Embryonic facial prominence (tissue), 1 donor: Measurements from ENCODE around the gene MORF4L1.
"Not testable (repeated sequence)": the region's sequence is repeated elsewhere in the genome, so short reads cannot be mapped to it uniquely, and the experiment has no call there.

Experiments
- DNase-seq: peaks from one replicate; pipeline ENCODE4 v3.0.0-alpha.2; 2016; ENCODE audit errors: extremely low spot score

MORF4L1 gene

GRCh38 chr15:78900819-78901533 is 28.3 kb downstream of the MORF4L1 start:
- not testable (repeated sequence) for DNase-seq

- not testable (repeated sequence) for DNase-seq
These were observed 29.8 kb downstream of the MORF4L1 start for GRCh38 chr15:78902281-78903032.

DNA sequence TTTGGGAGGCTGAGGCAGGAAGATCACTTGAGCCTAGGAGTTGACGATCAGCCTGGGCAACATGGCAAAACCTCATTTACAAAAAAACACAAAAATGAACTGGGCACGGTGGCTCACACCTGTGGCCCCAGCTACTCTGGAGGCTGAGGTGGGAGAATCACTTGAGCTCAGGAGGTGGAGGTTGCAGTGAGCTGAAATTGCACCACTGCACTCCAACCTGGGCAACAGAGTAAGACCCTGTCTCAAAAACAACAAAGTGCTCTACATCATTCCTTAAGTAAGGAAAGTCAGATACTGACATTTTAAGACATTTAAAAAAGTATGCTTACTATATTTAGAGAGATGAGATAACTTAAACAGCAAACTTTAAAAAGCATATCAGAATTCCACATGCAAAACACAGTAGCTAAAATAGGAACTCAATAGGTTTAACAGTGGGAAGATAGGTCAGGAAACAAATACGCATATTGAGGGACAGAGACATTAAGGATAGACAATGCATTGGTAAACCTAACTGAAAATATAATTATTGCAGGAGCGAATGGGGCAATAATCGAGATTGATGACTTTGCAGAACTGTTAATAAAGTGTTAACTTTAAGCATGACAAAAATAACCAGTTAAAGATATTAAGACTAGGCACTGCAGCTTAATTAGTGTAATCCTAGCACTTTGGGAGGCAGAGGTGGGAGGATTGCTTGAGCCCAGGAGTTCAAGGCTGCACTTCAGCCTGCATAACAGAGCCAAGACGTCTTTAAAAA is 32.1 kb downstream of the MORF4L1 start:
- no peak for DNase-seq

DNA sequence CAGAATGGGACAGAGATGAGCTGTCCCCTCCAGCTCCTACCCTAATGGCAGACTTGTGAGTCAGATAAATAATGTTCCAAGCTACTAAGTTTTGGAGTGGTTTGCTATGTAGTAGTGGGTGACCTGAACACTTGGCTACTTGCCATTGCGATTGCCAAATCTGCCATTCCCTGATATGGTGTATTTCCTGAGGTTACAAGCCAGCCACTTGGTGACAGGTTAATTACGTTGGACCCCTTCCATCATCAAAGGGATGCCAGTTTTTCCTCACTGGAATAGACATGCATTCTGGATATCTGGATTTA is 33.6 kb downstream of the MORF4L1 start:
- no peak for DNase-seq

DNA sequence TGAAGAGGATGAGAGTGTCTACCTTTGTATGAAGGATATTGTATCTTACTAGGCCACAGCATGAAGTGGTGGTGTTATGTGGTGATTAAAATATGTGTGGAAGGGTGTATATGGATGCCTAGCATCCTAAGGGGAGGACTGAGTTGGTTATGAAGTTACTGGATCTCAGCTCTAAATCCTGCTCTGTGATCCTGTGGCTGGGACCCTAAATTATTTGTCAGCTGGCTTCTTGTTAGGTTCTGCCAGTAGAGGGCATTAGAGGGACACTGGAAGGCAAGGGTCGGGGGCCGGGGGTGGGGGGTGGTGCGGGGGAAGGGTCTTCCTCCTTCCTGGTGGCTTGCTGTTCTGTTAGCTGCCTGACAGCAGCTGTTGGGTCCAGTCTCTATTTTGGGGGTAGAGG is 34.9 kb downstream of the MORF4L1 start:
- no peak for DNase-seq

DNA sequence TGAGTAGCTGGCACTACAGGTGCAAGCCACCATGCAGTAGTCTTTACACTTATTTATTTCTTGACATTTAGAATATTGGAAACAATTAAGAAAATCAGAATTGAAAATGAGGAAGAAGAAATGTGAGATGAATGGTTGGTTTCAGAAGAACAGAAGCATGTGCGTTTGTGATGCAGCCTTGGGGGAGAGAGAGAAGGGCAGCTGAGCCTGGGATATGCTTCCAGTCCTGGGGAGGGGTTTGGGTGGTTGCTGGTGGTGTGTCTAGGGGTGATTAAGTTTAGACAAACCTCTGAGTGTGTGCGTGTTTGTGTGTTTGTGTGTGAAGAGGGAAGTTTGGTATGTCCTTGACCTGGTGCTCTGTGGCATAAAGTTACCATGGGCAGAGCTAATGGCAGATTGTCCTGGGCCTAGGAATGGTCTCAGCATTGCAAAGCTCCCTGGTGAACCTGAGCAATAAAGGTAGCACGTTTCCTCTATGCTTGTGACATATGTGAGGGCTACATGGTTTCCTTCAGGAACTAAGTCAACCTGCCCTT is 36.5 kb downstream of the MORF4L1 start:
- no peak for DNase-seq

GRCh38 chr15:78909791-78910228 is 37.1 kb downstream of the MORF4L1 start:
- no peak for DNase-seq

DNA sequence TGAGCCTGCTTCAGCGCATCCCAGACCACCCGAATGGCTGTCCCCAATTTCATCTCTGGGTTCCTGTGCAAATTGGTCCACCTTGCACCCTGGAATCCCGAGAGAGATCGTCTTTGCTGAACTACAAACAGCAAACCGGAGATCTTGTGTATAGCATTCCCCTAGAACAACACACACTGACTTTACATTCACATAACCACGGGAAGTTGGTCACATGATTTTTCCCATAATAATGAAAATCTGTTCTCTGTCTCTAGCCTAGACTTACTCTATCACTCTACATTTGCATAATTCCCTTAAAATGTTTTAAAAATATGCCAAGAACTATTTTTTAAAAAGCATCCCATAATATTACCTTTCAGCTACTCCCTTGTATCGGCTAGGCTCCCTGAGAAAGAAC is 37.6 kb downstream of the MORF4L1 start:
- DNase-seq: no peak

DNA sequence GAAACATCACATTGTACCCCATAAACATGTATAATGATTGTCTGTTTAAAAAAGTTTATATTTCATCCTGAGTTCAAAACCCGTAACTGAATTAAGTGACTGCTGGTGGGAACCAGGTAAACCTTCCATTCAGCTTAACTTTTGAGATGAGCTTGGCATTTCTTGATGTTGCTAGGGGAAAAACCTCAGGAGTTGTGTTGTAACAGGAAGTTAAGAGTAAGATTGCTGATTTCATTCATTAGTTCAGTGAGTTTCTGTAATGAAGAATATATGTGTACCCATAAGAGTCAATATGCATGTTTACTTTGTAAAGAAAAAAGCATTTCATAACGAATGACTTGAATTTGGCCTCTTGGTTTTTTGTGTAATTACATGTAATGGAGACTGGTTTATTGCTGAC is 39.6 kb downstream of the MORF4L1 start:
- no peak for DNase-seq

- DNase-seq: no peak
These were observed 40.3 kb downstream of the MORF4L1 start for GRCh38 chr15:78913012-78913411.

DNA sequence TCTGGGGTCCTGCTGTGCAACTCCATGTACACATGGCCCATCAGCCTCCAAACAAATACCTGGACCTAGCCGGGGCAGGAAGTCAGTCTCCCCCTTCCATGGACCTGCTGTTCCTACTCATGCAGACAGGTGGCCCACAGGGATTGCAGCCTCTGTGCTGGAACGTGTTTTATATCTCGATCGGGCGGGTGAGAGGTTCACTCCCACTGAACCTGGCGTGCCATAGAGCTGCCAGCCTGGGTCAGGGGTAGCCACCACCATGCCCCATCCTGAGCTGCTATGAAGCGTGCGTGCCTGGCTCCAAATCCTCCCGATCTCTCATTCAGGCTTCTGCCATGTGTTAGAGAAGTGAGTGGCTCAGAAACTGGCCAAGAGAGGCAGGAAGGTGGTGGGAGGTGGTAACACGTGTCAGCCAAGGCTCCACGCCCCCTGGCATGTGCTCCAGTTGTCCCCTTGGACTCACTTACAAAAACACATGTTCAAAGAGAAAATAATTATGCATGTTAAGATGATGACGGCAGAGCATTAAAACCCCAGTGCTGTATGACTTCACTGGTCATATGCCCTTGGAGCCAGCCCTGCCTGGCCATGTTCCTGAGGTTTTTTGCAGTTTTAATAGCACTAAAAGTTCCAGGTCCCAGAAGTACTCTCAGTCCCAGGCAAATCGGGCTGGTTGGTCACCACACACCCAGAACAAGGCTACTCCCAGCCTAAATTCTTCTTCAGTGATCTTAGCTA is 41.5 kb downstream of the MORF4L1 start:
- DNase-seq: no peak

GRCh38 chr15:78915341-78916087 is 42.8 kb downstream of the MORF4L1 start:
- DNase-seq: no peak

- DNase-seq: no peak
These were observed 43.4 kb downstream of the MORF4L1 start for GRCh38 chr15:78916088-78916487.

DNA sequence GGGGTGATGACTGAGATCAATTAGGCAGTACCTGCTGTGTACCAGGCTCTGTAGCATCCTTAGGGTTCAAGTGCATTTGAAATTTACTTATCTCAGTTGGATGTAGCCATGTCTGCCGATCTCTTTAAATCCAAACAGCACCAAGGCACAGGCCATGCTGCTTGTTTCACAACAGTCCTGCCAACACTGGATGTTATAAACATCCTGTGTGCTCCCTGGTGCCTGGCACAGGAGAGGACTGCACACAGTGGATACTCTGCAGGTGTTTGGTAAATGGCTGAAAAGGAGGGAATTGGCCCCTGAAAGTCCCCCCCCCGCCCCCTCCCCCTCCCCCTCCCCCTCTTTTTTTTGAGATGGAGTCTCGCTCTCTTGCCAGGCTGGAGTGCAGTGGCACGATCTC is 45.2 kb downstream of the MORF4L1 start:
- no peak for DNase-seq

- DNase-seq: no peak
These were observed 48.8 kb downstream of the MORF4L1 start for GRCh38 chr15:78921517-78921916.

GRCh38 chr15:78921940-78922339 is 49.2 kb downstream of the MORF4L1 start:
- DNase-seq: no peak

DNA sequence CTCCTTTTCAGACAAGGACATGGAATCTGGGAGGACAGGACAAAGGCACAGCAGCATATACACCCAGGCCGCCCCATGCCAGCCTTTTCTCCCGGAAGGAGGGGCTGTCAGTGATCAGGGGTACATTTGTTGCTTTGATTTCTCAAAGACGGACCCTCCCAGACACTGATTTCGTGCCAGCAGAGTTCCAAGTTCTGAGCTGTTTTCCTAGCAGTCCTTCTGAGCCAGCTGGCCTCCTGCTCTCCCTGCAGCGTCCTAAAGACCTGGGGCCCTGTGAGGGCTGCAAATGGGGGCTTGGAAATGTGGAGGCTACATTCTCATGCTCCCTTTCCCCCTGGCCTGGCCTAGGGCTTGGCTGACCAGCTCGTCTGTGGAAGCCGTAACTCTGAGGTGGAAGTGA is 49.8 kb downstream of the MORF4L1 start:
- DNase-seq: no peak

- DNase-seq: no peak
These were observed 50.3 kb downstream of the MORF4L1 start for GRCh38 chr15:78923015-78923414.

DNA sequence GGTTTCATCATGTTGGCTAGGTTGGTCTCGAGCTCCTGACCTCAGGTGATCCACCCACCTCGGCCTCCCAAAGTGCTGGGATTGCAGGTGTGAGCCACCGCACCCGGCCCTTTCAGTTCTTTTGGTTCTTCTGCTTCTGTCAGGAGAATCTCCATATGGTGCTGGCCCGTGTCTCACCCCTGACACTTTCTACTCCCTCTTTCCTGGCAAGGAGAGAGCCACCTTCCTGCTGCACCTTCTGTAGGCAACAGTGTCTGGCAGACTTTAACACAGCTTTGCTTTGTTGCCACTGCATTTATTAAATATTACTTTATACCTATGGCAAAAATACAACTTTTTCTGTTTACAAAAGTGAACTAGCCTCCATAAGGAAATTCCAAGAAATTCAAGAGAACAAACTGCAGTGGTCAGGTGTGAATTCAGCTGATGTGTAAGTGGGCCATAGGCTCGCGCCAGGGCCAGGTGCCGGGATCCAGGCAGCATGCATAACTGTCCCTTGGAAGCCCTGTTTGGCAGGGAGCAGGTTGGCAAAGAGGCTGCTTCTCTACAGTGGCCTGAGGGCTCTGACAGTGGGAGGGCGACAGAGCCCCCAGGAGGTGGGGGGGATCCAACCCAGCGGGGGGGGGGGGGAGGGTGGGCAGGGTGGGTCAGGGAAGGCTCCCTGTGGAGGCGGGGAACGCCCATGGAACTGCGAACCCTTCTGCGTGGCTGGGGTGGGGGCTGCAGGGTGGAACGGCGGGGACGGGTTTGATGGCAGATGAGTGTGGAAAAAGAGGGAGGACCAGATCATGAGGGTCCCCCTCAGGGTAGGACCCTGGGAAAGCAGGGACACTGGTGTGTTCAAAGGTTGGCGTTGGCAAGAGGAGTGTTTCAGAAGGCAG is 51.0 kb downstream of the MORF4L1 start:
- no peak for DNase-seq

DNA sequence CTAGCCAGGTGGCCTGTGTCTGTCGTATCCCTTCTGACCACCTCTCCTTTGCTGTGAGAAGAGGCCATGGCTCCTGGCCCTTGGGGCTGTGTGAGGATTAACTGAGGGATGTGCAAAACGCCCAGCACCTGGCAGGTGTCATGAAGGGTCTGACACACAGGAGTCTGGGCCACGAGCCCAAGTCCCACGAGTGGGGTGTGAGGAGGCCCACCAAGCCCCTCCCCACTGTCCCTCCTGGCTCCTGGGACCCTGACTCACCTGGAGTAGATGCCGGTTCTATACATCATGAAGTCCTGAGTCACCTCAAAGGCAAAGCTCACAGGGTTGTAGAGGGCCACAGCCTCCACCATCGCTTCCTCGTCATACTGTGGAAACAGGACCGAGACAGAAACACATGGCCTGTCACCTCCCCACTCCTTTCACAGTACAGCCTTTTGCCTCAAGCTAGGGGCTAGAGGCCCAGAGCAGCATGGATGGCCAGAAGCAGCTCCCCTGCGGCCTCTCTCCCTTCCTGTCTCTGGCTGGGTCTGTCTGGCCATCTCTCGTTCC is 52.5 kb downstream of the MORF4L1 start:
- no peak for DNase-seq
